ENCODE measurements around the gene DENND1B.

The DENND1B gene

DNA sequence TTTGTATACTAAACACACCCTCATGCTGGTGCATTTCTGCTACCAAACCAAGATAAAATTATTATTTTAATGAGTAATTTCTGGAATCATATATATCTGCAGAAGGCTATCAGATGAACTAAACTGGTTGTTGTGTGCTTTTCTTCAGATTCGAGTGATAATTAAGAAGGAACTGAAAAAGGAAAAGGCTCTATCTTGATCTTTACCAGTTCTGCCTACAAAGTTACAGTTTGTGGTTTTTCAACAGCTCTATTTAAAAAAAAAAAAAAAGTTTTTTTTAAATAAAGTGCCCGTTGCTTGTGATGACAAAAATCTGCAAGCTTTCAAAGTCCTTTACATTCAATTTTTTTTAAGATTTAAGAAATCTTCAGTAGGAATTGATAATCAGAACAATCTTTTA is 13.6 kb downstream of the DENND1B start:
- TF ChIP-seq, protein P1, sequence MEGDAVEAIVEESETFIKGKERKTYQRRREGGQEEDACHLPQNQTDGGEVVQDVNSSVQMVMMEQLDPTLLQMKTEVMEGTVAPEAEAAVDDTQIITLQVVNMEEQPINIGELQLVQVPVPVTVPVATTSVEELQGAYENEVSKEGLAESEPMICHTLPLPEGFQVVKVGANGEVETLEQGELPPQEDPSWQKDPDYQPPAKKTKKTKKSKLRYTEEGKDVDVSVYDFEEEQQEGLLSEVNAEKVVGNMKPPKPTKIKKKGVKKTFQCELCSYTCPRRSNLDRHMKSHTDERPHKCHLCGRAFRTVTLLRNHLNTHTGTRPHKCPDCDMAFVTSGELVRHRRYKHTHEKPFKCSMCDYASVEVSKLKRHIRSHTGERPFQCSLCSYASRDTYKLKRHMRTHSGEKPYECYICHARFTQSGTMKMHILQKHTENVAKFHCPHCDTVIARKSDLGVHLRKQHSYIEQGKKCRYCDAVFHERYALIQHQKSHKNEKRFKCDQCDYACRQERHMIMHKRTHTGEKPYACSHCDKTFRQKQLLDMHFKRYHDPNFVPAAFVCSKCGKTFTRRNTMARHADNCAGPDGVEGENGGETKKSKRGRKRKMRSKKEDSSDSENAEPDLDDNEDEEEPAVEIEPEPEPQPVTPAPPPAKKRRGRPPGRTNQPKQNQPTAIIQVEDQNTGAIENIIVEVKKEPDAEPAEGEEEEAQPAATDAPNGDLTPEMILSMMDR (IDR thresholded peaks at IDR 0.05): no peak

DNA sequence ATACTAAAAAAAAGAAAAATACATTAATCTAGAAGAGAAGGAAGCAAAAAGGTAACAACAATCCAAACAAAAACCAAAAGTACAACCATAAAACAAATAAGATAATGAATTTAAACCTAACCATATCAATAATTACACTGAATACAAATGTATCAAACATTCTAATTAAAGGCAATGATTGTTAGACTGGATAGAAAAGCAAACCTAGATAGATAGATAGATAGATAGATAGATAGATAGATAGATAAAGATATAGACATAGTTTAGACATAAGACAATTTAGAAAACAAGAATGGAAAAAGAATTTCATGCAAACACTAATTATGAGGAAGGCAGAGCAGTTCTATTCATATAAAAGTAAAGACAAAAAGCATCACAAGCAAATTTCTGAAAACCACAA is 24.9 kb downstream of the DENND1B start:
- TF ChIP-seq, protein P1 (IDR thresholded peaks at IDR 0.05): no peak

DNA sequence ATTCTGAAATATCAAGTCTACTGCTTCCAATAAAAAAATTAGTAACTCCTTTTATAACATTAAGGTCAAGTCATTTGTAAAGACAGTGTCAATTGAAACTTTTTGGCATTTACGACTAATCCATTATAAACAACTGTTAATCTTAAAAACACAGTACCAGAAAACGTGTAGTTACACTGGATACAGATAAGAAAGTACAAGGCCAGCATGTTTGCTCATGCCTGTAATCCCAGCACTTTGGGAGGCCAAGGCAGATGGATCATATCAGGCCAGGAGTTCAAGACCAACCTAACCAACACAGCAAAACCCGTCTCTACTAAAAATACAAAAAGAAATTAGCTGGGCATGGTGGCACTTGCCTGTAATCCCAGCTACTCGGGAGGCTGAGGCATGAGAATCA is 29.4 kb downstream of the DENND1B start:
- TF ChIP-seq, protein P1 (IDR thresholded peaks at IDR 0.05): no peak

DNA sequence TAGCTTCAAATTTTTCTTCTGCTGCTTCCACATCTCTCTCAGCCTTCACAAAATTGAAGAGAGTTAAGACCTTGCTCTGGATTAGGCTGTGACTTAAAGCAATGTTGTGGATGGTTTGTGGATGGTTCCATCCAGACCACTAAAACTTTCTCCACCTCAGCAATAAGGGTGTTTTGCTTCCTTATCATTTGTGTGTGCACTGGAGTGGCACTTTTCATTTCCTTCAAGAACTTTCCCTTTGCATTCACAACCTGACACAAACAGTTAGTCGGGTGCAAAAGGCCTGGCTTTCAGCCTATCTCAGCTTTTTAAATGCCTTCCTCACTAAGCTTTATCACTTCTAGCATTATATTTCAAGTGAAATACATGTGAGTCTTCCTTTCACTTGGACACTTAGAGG is 30.3 kb downstream of the DENND1B start:
- TF ChIP-seq, protein P1 (IDR thresholded peaks at IDR 0.05): no peak

DNA sequence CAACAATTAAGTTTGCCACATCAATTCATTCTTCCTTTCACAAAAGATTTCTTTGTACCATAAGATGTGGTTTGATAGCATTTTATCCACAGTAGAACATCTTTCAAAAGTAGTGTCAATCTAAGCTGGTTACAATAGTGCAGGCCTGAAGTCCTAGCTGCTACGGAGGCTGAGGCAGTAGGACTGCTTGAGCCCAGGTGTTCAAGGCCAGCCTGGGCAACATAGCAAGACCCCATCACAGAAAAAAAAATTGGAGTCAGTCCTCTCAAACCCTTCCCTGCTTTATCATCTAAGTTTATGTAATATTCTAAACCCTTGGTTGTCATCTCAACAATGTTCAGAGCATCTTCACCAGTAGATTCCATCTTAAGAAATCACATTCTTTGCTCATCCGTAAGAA is 31.7 kb downstream of the DENND1B start:
- TF ChIP-seq, protein P1 (IDR thresholded peaks at IDR 0.05): no peak

DNA sequence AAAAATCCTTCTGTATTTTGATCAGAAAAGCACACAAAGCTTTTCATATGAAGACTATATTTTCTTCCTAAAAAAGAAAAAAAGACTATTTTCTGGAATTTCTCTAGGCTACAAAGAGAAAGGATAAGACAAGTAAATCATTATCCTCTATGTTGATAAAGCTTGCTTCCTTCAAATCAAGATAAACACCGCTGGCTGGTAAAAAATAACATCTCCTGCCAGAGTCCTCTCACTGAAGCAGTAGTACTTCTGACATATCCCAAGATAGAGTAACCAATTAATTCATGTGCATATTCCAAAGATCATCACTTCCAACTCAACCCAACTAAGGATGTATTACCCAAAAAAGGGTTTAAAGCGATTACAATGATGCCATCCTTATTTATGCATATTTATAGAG is 34.3 kb downstream of the DENND1B start:
- TF ChIP-seq, protein P1 (IDR thresholded peaks at IDR 0.05): no peak

DNA sequence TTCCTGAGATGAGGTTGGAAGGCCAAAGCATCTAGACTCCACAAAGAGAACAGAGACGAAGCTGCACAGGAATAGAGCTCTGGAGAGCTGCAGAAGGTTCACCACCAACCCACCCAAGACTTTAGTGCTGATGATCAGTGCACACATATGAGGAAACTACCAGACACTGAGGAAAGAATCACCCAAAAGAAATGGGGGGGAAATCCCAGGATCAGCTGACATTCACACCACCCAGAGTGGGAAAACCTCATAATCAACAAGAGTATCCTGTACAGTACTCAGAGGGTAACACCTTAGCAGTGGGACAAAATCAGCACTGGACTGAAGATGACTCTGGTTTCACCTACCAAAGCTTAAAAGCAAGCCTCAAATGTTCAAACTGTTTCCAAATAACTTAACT is 36.4 kb downstream of the DENND1B start:
- TF ChIP-seq, protein P1 (IDR thresholded peaks at IDR 0.05): no peak

DNA sequence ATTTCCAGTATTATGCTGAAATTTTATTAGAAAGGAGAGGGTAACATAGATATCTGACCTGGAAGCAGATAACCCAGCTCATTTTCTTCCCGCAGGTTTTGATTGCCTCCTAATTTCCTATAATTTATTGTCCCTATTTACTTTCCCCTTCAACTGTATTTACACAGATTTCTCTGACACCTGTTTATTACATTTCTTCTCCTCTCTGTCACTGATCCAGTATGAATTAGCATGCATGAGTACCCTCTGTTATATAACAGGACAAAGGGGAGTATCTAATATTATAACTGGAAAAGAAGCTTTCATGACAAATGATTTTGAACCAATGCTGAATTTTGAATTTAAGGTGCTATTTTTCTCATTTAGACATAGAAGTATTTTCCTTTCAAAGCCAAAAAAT is 37.4 kb downstream of the DENND1B start:
- TF ChIP-seq, protein P1 (IDR thresholded peaks at IDR 0.05): no peak
